Stomach smooth muscle (tissue), 2 donors: ENCODE results near the gene JDP2.

Source experiments
- H3K27ac ChIP-seq: one replicate; pipeline ENCODE4 v1.7.0; 2013; ENCODE audit warnings: mild to moderate bottlenecking, low read length, inconsistent platforms
- H3K27me3 ChIP-seq, 2 donors: one replicate each; pipeline ENCODE4 v1.7.0; 2013; ENCODE audit warnings: low read length in 2 of 2; ENCODE audit not compliant: insufficient read depth in 2 of 2, control insufficient read depth in 1 of 2
- H3K36me3 ChIP-seq, 2 donors: one replicate each; pipeline ENCODE4 v1.7.0; 2013; ENCODE audit warnings: low read length in 2 of 2; ENCODE audit not compliant: control insufficient read depth in 2 of 2, insufficient read depth in 2 of 2
- H3K4me1 ChIP-seq: one replicate; pipeline ENCODE4 v1.7.0; 2013; ENCODE audit warnings: low read length; ENCODE audit not compliant: control insufficient read depth, insufficient read depth
- H3K4me3 ChIP-seq, 2 donors: one replicate each; pipeline ENCODE4 v1.7.0; 2013; ENCODE audit warnings: low read length in 2 of 2
- H3K9ac ChIP-seq, 2 donors: one replicate each; pipeline ENCODE4 v1.7.0; 2013; ENCODE audit warnings: low read length in 2 of 2, mild to moderate bottlenecking in 1 of 2
- H3K9me3 ChIP-seq, 2 donors: one replicate each; pipeline ENCODE4 v1.7.0; 2013; ENCODE audit warnings: low read length in 2 of 2; ENCODE audit not compliant: control insufficient read depth in 2 of 2
- donor health status: healthy.
- donor health status: Pancreatic carcinoma.

JDP2 gene

GRCh38 chr14:75496755-75497154, 68.9 kb downstream of the JDP2 start:
- no peak overlapping the region for H3K4me3 ChIP-seq
- no peaks in the 10 kb centered on the region for H3K27me3 ChIP-seq
- H3K9me3 ChIP-seq = no peaks in the 10 kb centered on the region
- H3K9ac ChIP-seq = no peak overlapping the region
- H3K36me3 ChIP-seq = no peaks in the 10 kb centered on the region
- H3K27ac ChIP-seq = no peak overlapping the region
- no peaks in the 10 kb centered on the region for H3K4me1 ChIP-seq

DNA sequence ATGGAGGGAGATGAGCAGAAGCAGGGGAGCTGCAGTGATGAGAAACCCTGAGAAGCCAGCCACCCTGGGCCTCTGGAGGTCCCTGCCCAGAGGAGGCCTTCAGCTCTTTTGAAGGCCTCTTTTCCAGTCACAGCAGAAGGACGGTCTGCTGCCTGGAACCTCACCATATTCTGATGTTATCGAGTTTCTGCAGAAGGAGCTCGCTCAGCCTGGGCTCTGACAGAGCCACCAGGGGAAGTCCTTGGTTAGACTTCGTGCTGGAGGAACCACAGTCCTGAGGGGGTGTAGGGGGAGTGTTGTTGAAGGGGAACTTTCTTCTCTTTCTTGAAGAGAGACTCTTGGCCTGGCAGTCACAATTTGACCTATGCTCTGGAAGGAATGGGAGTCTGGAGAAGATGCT, 69.4 kb downstream of the JDP2 start:
- no peak overlapping the region for H3K4me3 ChIP-seq
- H3K27me3 ChIP-seq = no peaks in the 10 kb centered on the region
- no peak overlapping the region for H3K9ac ChIP-seq
- no peaks in the 10 kb centered on the region for H3K36me3 ChIP-seq
- no peaks in the 10 kb centered on the region for H3K4me1 ChIP-seq
- H3K9me3 ChIP-seq = no peaks in the 10 kb centered on the region
- no peak overlapping the region for H3K27ac ChIP-seq

DNA sequence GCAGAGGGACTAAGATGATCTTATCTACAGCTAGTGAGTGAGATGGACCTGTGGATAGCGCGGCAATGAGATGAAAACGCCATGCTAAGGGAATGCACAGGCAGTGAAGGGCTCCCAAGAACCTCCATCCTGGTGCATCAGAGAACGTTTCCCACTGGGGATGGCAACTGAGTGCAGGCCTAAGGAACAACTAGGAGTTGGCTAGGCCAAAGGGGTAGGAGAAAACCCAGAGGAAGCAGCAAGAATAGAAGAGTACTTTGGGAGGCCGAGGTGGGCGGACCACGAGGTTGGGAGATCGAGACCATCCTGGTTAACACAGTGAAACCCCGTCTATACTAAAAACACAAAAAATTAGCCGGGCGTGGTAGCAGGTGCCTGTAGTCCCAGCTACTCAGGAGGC, 69.9 kb downstream of the JDP2 start:
- no peaks in the 10 kb centered on the region for H3K36me3 ChIP-seq
- H3K9ac ChIP-seq = no peak overlapping the region
- H3K27me3 ChIP-seq = no peaks in the 10 kb centered on the region
- H3K9me3 ChIP-seq = no peaks in the 10 kb centered on the region
- H3K27ac ChIP-seq = no peak overlapping the region
- H3K4me3 ChIP-seq = no peak overlapping the region
- no peaks in the 10 kb centered on the region for H3K4me1 ChIP-seq

DNA sequence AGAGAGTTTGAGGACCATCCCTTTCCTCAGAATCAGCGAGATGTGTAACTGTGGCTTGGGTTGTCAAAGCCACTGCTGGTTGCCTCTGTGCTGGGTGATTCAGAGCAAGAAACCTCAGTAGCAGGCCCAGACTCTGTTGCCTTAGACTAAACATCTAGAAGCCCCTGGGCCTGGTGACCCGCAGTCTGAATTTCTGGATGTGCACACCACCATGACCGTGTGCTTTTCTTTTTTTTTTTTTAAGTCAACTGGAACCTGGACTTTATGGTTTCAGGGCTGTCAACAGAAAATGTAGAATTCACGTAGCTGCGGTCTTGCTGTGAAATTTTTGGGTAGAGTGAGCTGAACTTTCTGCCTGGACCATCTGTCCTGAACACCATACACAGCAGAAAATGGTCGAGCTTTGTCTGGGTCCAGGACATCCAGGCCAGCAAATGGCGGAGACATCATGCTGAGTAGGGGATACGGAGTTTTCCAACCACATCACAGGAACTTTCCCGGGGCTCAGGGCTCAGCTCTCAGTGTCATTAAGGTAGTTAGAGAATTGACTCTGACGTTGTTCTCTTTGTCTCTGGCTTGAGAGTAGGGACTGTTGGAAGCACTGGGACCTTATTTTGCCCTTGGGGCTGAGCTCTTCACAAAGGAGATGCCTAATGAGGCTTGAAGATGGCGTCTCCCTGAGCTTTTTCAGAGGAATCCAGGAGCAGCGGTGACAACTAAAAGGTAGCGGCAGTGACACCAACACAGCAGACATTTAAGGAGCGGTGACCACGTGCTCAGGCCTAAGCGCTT, 71.5 kb downstream of the JDP2 start:
- no peaks in the 10 kb centered on the region for H3K9me3 ChIP-seq
- no peaks in the 10 kb centered on the region for H3K27me3 ChIP-seq
- no peak overlapping the region for H3K4me3 ChIP-seq
- no peak overlapping the region for H3K9ac ChIP-seq
- H3K4me1 ChIP-seq = no peaks in the 10 kb centered on the region
- no peaks in the 10 kb centered on the region for H3K36me3 ChIP-seq
- H3K27ac ChIP-seq = no peak overlapping the region

GRCh38 chr14:75501080-75501479, 73.3 kb downstream of the JDP2 start:
- Histone ChIP-seq H3K9me3 (no peaks in the 10 kb centered on the region), H3K9ac (no peak overlapping the region), H3K4me3 (no peak overlapping the region), H3K4me1 (no peaks in the 10 kb centered on the region), H3K36me3 (no peaks in the 10 kb centered on the region), H3K27ac (no peak overlapping the region), H3K27me3 (no peaks in the 10 kb centered on the region)

GRCh38 chr14:75504411-75504810, 76.6 kb downstream of the JDP2 start:
- H3K4me1 ChIP-seq = no peaks in the 10 kb centered on the region
- H3K36me3 ChIP-seq = no peaks in the 10 kb centered on the region
- H3K9ac ChIP-seq = no peak overlapping the region
- no peak overlapping the region for H3K27ac ChIP-seq
- H3K27me3 ChIP-seq = no peaks in the 10 kb centered on the region
- no peaks in the 10 kb centered on the region for H3K9me3 ChIP-seq
- H3K4me3 ChIP-seq = no peak overlapping the region

DNA sequence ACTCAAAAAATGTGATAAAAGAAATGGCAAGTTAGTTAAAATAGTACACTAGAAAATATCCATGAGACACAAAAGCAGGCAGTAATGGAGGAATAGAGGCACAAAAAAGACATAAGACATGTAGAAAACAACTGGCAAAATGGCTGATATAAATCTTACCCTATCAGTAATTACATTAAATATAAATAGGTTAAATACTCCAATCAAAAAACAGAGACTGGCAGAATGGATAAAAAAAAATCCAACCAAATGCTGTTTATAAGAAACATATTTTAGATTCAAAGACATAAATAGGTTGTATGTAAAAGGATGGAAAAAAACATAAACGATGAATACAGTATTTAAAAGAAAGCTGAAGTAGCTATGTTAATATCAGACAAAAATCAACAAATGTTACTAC, 79.1 kb downstream of the JDP2 start:
- no peaks in the 10 kb centered on the region for H3K4me1 ChIP-seq
- H3K9ac ChIP-seq = no peak overlapping the region

DNA sequence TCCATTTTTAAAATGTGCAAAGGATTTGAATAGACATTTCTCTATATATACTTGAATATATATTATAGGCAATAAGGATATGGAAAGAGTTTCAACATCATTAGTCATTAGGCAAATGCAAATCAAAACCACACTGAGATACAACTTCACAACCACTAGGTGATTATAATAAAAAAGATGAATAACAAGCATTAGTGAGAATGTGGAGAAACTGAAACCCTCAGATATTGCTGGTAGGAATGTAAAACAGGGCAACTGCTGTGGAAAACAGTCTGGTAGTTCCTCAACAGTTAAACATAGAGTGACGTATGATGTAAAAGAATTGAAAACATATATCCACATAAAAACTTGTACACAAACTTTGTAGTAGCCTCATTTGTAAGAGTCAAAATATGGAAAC, 82.7 kb downstream of the JDP2 start:
- no peaks in the 10 kb centered on the region for H3K36me3 ChIP-seq
- H3K4me1 ChIP-seq = peaks cover 4% of the 10 kb centered on the region
- H3K27ac ChIP-seq = no peak overlapping the region
- peaks cover 0 to 7% of the 10 kb centered on the region in 2 donors for H3K9me3 ChIP-seq
- H3K27me3 ChIP-seq = no peaks in the 10 kb centered on the region
- no peak overlapping the region for H3K4me3 ChIP-seq
- H3K9ac ChIP-seq = no peak overlapping the region

More for the DNA sequence above, 79.1 kb downstream of the JDP2 start:
- Histone ChIP-seq H3K27me3 (no peaks in the 10 kb centered on the region), H3K9me3 (peaks cover 0 to 7% of the 10 kb centered on the region in 2 donors), H3K36me3 (no peaks in the 10 kb centered on the region), H3K4me3 (no peak overlapping the region), H3K27ac (no peak overlapping the region)

DNA sequence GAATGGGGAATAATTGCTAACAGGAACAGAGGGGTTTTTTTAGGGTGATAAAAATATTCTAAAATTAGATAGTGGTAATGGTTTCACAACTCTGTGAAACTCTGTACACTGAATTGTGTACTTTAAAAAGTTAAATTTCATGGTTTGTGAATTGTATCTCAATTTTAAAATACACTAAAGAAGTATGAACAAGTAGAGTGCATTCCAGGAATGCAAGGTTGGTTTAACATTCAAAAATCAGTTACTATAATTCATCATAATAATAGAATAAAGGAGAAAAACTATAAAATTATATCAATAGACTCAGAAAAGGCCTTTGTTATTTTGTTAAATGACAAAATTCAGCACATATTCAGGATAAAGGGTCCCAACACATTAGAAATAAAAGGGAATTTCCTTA, 83.4 kb downstream of the JDP2 start:
- peaks cover 6% of the 10 kb centered on the region for H3K4me1 ChIP-seq
- H3K27ac ChIP-seq = no peak overlapping the region
- no peak overlapping the region for H3K4me3 ChIP-seq
- no peak overlapping the region for H3K9ac ChIP-seq
- peaks cover 0 to 7% of the 10 kb centered on the region in 2 donors for H3K9me3 ChIP-seq
- no peaks in the 10 kb centered on the region for H3K27me3 ChIP-seq
- no peaks in the 10 kb centered on the region for H3K36me3 ChIP-seq

- peaks cover 0 to 7% of the 10 kb centered on the region in 2 donors for H3K9me3 ChIP-seq
- H3K4me1 ChIP-seq = peaks cover 6% of the 10 kb centered on the region
- H3K27me3 ChIP-seq = no peaks in the 10 kb centered on the region
- no peaks in the 10 kb centered on the region for H3K36me3 ChIP-seq
- no peak overlapping the region for H3K4me3 ChIP-seq
- no peak overlapping the region for H3K27ac ChIP-seq
- H3K9ac ChIP-seq = no peak overlapping the region
Measured at GRCh38 chr14:75513911-75514672, 86.3 kb downstream of the JDP2 start.
